Neural progenitor cell (in vitro differentiated cells): ENCODE measurements around the gene KBTBD6. TPM values are rescaled to one million over a fixed set of nuclear protein-coding genes. Genes with fewer than 3 reads are reported as not detected.

Experiments used
- DNase-seq: peaks from one replicate; pipeline ENCODE4 v3.0.0-alpha.2; 2016; ENCODE audit warnings: low spot score
- H2AFZ ChIP-seq: fragments of 200-600 bp; sonication (generic); replicated peaks from 2 replicates; pipeline ENCODE4 v1.6.1; 2016; ENCODE audit warnings: antibody characterized with exemption
- H3F3A ChIP-seq: fragments of 200-600 bp; sonication (generic); 2 replicates; pipeline ENCODE4 v1.6.1; 2016; ENCODE audit warnings: antibody characterized with exemption, low read depth
- H3K27ac ChIP-seq: fragments of 200-600 bp; sonication (generic); 2 replicates; pipeline ENCODE4 v1.5.1; 2016; ENCODE audit warnings: mild to moderate bottlenecking
- H3K27me3 ChIP-seq: fragments of 200-600 bp; sonication (generic); 2 replicates; pipeline ENCODE4 v1.6.1; 2016; ENCODE audit warnings: mild to moderate bottlenecking, moderate library complexity
- H3K36me3 ChIP-seq: fragments of 200-600 bp; sonication (generic); 2 replicates; pipeline ENCODE4 v1.5.1; 2016
- H3K4me1 ChIP-seq: fragments of 200-600 bp; sonication (generic); 2 replicates; pipeline ENCODE4 v1.6.1; 2016; ENCODE audit warnings: mixed run types
- H3K4me2 ChIP-seq: fragments of 200-600 bp; sonication (generic); 2 replicates; pipeline ENCODE4 v1.6.1; 2016
- H3K4me3 ChIP-seq: fragments of 200-600 bp; sonication (generic); 2 replicates; pipeline ENCODE4 v1.5.1; 2016
- H3K79me2 ChIP-seq: fragments of 200-600 bp; sonication (generic); 2 replicates; pipeline ENCODE4 v1.6.1; 2016; ENCODE audit warnings: low read depth
- H3K9ac ChIP-seq: fragments of 200-600 bp; sonication (generic); 2 replicates; pipeline ENCODE4 v1.6.1; 2016
- H3K9me3 ChIP-seq: fragments of 200-600 bp; sonication (generic); 2 replicates; pipeline ENCODE4 v1.5.1; 2016; ENCODE audit warnings: low read depth
- H4K20me1 ChIP-seq: fragments of 200-600 bp; sonication (generic); 2 replicates; pipeline ENCODE4 v1.6.1; 2016; ENCODE audit warnings: low read depth
- H3K27ac Mint-ChIP-seq: 3 replicates; pipeline ENCODE4 v1.8.0; 2021; ENCODE audit warnings: mixed read lengths
- H3K27me3 Mint-ChIP-seq: 2 replicates; pipeline ENCODE4 v1.8.0; 2022; ENCODE audit warnings: low read depth, mild to moderate bottlenecking, inconsistent platforms, moderate library complexity, mixed read lengths; ENCODE audit not compliant: insufficient read depth
- H3K36me3 Mint-ChIP-seq: 3 replicates; pipeline ENCODE4 v1.8.0; 2021; ENCODE audit warnings: mixed read lengths
- H3K4me1 Mint-ChIP-seq: 3 replicates; pipeline ENCODE4 v1.8.0; 2021; ENCODE audit warnings: mixed read lengths
- H3K4me3 Mint-ChIP-seq: 3 replicates; pipeline ENCODE4 v1.8.0; 2021; ENCODE audit warnings: mild to moderate bottlenecking, moderate library complexity, mixed read lengths
- H3K9me3 Mint-ChIP-seq: 3 replicates; pipeline ENCODE4 v1.8.0; 2020; ENCODE audit warnings: mixed read lengths
- EZH2 ChIP-seq: fragments of 200-600 bp; sonication (generic); IDR thresholded peaks from 2 replicates; pipeline ENCODE4 v1.6.1; 2017; ENCODE audit warnings: antibody characterized with exemption, mild to moderate bottlenecking, moderate library complexity
- EZH2phosphoT487 ChIP-seq: fragments of 200-600 bp; sonication (generic); IDR thresholded peaks from 2 replicates; pipeline ENCODE4 v1.6.1; 2017; ENCODE audit warnings: antibody characterized with exemption
- total RNA-seq: library from RNA; depleted of rRNA; stranded (reverse); fragments of >200 nt; gene quantifications from 2 replicates; pipeline ENCODE4 v1.2.3, GENCODE V29; 2015; ENCODE audit warnings: low replicate concordance
- TF ChIP-seq, protein P1 (sequence below): fragments of 200-600 bp; sonication (generic); IDR thresholded peaks from 2 replicates; pipeline ENCODE4 v1.5.1; 2017; ENCODE audit warnings: antibody characterized with exemption, mild to moderate bottlenecking

The KBTBD6 gene, protein sequence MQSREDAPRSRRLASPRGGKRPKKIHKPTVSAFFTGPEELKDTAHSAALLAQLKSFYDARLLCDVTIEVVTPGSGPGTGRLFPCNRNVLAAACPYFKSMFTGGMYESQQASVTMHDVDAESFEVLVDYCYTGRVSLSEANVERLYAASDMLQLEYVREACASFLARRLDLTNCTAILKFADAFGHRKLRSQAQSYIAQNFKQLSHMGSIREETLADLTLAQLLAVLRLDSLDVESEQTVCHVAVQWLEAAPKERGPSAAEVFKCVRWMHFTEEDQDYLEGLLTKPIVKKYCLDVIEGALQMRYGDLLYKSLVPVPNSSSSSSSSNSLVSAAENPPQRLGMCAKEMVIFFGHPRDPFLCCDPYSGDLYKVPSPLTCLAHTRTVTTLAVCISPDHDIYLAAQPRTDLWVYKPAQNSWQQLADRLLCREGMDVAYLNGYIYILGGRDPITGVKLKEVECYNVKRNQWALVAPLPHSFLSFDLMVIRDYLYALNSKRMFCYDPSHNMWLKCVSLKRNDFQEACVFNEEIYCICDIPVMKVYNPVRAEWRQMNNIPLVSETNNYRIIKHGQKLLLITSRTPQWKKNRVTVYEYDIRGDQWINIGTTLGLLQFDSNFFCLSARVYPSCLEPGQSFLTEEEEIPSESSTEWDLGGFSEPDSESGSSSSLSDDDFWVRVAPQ
- total RNA-seq: 11.5 and 14.4 TPM in 2 replicates

- H3K27ac ChIP-seq: peak within 1 kb of the TSS; percentile 34
- TF ChIP-seq, protein P1, sequence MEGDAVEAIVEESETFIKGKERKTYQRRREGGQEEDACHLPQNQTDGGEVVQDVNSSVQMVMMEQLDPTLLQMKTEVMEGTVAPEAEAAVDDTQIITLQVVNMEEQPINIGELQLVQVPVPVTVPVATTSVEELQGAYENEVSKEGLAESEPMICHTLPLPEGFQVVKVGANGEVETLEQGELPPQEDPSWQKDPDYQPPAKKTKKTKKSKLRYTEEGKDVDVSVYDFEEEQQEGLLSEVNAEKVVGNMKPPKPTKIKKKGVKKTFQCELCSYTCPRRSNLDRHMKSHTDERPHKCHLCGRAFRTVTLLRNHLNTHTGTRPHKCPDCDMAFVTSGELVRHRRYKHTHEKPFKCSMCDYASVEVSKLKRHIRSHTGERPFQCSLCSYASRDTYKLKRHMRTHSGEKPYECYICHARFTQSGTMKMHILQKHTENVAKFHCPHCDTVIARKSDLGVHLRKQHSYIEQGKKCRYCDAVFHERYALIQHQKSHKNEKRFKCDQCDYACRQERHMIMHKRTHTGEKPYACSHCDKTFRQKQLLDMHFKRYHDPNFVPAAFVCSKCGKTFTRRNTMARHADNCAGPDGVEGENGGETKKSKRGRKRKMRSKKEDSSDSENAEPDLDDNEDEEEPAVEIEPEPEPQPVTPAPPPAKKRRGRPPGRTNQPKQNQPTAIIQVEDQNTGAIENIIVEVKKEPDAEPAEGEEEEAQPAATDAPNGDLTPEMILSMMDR: no peak
- TF ChIP-seq EZH2: no peak
- TF ChIP-seq EZH2phosphoT487: no peak
- DNase-seq: peak; percentile 99
- H4K20me1 ChIP-seq: no peaks in the 10 kb centered on the region
- H3K9me3 ChIP-seq: no peaks in the 10 kb centered on the region
- Mint-ChIP-seq H3K9me3 (no peaks in the 10 kb centered on the region), H3K4me1 (peaks cover 28% of the 10 kb centered on the region), H3K27ac (peak within 1 kb of the TSS; percentile 85), H3K4me3 (peak within 1 kb of the TSS; percentile 96), H3K36me3 (peaks cover 18% of the 10 kb centered on the region), H3K27me3 (peaks cover 4% of the 10 kb centered on the region)
- H3K4me1 ChIP-seq: peaks cover 19% of the 10 kb centered on the region
- peaks cover 57% of the 10 kb centered on the region for H3K79me2 ChIP-seq
- H3K27me3 ChIP-seq: no peaks in the 10 kb centered on the region
- peak within 1 kb of the TSS; percentile 94 for H3K4me3 ChIP-seq
- peak within 1 kb of the TSS; percentile 96 for H3K9ac ChIP-seq
- no peaks in the 10 kb centered on the region for H3F3A ChIP-seq
- H2AFZ ChIP-seq: peak within 1 kb of the TSS; percentile 98
- no peaks in the 10 kb centered on the region for H3K36me3 ChIP-seq
- peak within 1 kb of the TSS; percentile 90 for H3K4me2 ChIP-seq
These were observed at the start of gene KBTBD6 for GRCh38 chr13:41132512-41133152. Gene KBTBD6, minus strand, starts transcription at chr13:41132802. Its CDS starts 291 bp downstream, at chr13:41132511.

DNA sequence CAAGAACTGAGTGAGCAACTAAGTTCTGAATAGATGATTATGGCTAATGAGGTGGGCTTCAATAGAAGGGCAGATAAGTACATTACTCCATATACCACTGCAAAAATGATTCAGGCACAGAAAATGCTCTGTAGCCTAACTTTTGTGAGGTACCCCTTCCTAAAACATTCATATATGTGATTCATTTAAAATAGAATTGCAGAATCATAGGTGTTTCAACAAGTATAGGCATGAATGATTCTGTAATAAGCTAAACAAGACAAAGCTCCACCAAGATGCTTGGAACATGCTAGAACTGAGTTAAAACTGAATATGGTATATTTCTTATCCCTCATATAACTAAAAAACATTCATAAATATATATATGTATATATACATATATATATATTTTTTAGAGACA, 49.6 kb upstream of the KBTBD6 start:
- Histone ChIP-seq H4K20me1 (no peaks in the 10 kb centered on the region), H3K36me3 (no peaks in the 10 kb centered on the region), H2AFZ (no peak overlapping the region), H3K27ac (no peak overlapping the region), H3K9ac (no peak overlapping the region), H3F3A (no peaks in the 10 kb centered on the region), H3K4me1 (no peaks in the 10 kb centered on the region), H3K4me2 (no peak overlapping the region), H3K4me3 (no peak overlapping the region), H3K79me2 (no peaks in the 10 kb centered on the region), H3K27me3 (no peaks in the 10 kb centered on the region), H3K9me3 (no peaks in the 10 kb centered on the region)
- no peak for DNase-seq
- Mint-ChIP-seq H3K4me1 (no peaks in the 10 kb centered on the region), H3K27ac (no peak overlapping the region), H3K9me3 (no peaks in the 10 kb centered on the region), H3K36me3 (no peaks in the 10 kb centered on the region), H3K27me3 (peaks cover 2% of the 10 kb centered on the region), H3K4me3 (no peak overlapping the region)
- TF ChIP-seq, protein P1: no peak
- no peak for TF ChIP-seq EZH2
- TF ChIP-seq EZH2phosphoT487: no peak

DNA sequence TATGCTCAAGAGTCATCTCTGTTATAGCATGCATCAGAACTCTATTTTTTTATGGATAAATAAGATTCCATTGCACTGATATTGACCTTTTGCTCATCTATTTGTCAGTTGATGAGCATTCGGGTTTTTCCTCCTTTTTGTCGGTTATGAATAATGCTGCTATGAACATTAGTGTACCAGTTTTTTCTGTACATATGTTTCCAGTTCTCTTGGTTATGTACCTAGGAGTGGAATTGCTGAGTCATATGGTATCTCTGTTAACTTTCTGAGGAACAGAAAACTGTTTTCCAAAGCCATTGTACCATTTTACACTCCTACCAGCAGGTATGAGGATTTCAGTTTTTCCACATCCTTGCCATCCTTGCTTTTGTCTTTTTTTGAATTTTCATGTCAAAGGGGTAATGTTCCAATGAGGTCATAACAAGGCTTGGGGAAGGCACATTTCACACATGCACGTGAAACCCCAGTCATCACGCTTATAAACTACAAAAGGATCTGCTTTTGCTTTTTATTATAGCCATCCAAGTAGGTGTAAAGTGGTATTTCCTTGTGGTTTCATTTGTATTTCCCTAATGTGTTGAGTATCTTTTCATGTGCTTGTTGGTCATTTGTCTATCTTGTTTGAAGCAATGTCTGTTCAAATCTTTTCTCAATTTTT, 47.1 kb upstream of the KBTBD6 start:
- Histone ChIP-seq H3K4me2 (no peak overlapping the region), H3F3A (no peaks in the 10 kb centered on the region), H3K9ac (no peak overlapping the region), H4K20me1 (no peaks in the 10 kb centered on the region), H3K4me1 (no peaks in the 10 kb centered on the region), H3K36me3 (no peaks in the 10 kb centered on the region), H3K9me3 (no peaks in the 10 kb centered on the region), H3K4me3 (no peak overlapping the region), H2AFZ (no peak overlapping the region), H3K79me2 (no peaks in the 10 kb centered on the region), H3K27ac (no peak overlapping the region), H3K27me3 (no peaks in the 10 kb centered on the region)
- TF ChIP-seq, protein P1: no peak
- TF ChIP-seq EZH2phosphoT487: no peak
- TF ChIP-seq EZH2: no peak
- Mint-ChIP-seq H3K27me3 (peaks cover 2% of the 10 kb centered on the region), H3K36me3 (no peaks in the 10 kb centered on the region), H3K4me3 (no peak overlapping the region), H3K4me1 (no peaks in the 10 kb centered on the region), H3K27ac (no peak overlapping the region), H3K9me3 (peaks cover 10% of the 10 kb centered on the region)
- no peak for DNase-seq
